ENCODE results near the gene TMEM184A.

TMEM184A gene

GRCh38 chr7:1499367-1500029 lies 56.5 kb downstream of the TMEM184A start:
- no peak for DNase-seq

GRCh38 chr7:1498370-1499305 lies 57.4 kb downstream of the TMEM184A start:
- DNase-seq: no peak

GRCh38 chr7:1497293-1497927 lies 58.6 kb downstream of the TMEM184A start:
- DNase-seq: no peak

- no peak for DNase-seq
Observed at GRCh38 chr7:1496531-1497292, 59.3 kb downstream of the TMEM184A start.

- no peak for DNase-seq
Observed at GRCh38 chr7:1495564-1496242, 60.3 kb downstream of the TMEM184A start.

- no peak for DNase-seq
Observed at GRCh38 chr7:1494866-1495563, 61.0 kb downstream of the TMEM184A start.

- DNase-seq: no peak
Observed at GRCh38 chr7:1494447-1494846, 61.6 kb downstream of the TMEM184A start.

GRCh38 chr7:1493571-1493970 lies 62.4 kb downstream of the TMEM184A start:
- DNase-seq: no peak

- no peak for DNase-seq
Observed at GRCh38 chr7:1493129-1493528, 62.9 kb downstream of the TMEM184A start.

GRCh38 chr7:1492640-1493039 lies 63.4 kb downstream of the TMEM184A start:
- DNase-seq: no peak

Measured in activated CD4-positive, alpha-beta T cell treated with anti-CD3 and anti-CD28 coated beads, Interleukin-2, amount 50 U/mL, for 4 hours (primary cell).